HCT116 (cell line): Measurements from ENCODE around the gene IGSF21.

Source experiments
- CTCF ChIP-seq, 3 experiments: fragments of 200-600 bp in 1 of 3; sonication (generic) in 1 of 3; IDR thresholded peaks in 2 of 3; conservative IDR thresholded peaks in 1 of 3; 2 replicates each; pipeline ENCODE4 v1.5.1; 2012 to 2017; ENCODE audit warnings: low read depth in 2 of 3, low read length in 2 of 3, antibody characterized with exemption in 1 of 3, borderline replicate concordance in 1 of 3, control low read depth in 1 of 3, mild to moderate bottlenecking in 1 of 3, mixed read lengths in 1 of 3, mixed run types in 1 of 3, moderate library complexity in 1 of 3; ENCODE audit not compliant: insufficient read depth in 1 of 3
- POLR2A ChIP-seq: IDR thresholded peaks from 2 replicates; pipeline ENCODE4 v1.7.0; 2011; ENCODE audit warnings: borderline replicate concordance; ENCODE audit not compliant: insufficient read depth, insufficient read length; ENCODE audit errors: extremely low read depth
- SP1 ChIP-seq: IDR thresholded peaks from 2 replicates; pipeline ENCODE4 v1.6.1; 2012; ENCODE audit warnings: low read depth

- TF ChIP-seq CTCF (IDR thresholded peaks at IDR 0.05 in 2 of 3, conservative IDR thresholded peaks at IDR 0.05 in 1 of 3; ENCODE audit: borderline replicate concordance in 1 of 3, insufficient read depth in 1 of 3, low read depth in 2 of 3, low read length in 2 of 3) (no peak), SP1 (no peak), POLR2A (no peak)
Observed at GRCh38 chr1:18175530-18176377, 68.2 kb downstream of the IGSF21 start.
